Cardiac muscle cell (in vitro differentiated cells and primary cell): Measurements from ENCODE around the gene HCFC2. TPM values are rescaled to one million over a fixed set of nuclear protein-coding genes. Genes with fewer than 3 reads are reported as not detected.

ENCODE experiments used
- DNase-seq, 2 donors: peaks; one replicate each; pipeline versions ENCODE4 v3.0.0 to v3.0.0-alpha.2; 2010 to 2017; ENCODE audit warnings: low read depth in 1 of 2, low spot score in 1 of 2
- H3K27ac ChIP-seq: fragments of 200-600 bp; sonication (generic); 2 replicates; pipeline ENCODE4 v1.5.1; 2016
- H3K27me3 ChIP-seq: fragments of 200-600 bp; sonication (generic); 2 replicates; pipeline ENCODE4 v1.6.0; 2016; ENCODE audit warnings: control low read depth
- H3K36me3 ChIP-seq: fragments of 200-600 bp; sonication (generic); 2 replicates; pipeline ENCODE4 v1.5.1; 2016; ENCODE audit warnings: control low read depth
- H3K4me1 ChIP-seq: fragments of 200-600 bp; sonication (generic); 2 replicates; pipeline ENCODE4 v1.8.1; 2017; ENCODE audit warnings: low read depth, mild to moderate bottlenecking, mixed run types
- H3K4me3 ChIP-seq: fragments of 200-600 bp; sonication (generic); 2 replicates; pipeline ENCODE4 v1.5.1; 2016; ENCODE audit warnings: mild to moderate bottlenecking
- H3K9me3 ChIP-seq: fragments of 200-600 bp; sonication (generic); 2 replicates; pipeline ENCODE4 v1.5.1; 2017; ENCODE audit warnings: low read depth, mild to moderate bottlenecking, control low read depth
- CTCF ChIP-seq: IDR thresholded peaks from 2 replicates; pipeline ENCODE4 v1.5.1; 2012; ENCODE audit warnings: low read depth, mild to moderate bottlenecking, low read length
- polyA plus RNA-seq: library from polyadenylated mRNA; unstranded; fragments of >200 nt; fragmentation: Nextera tagmentation; extraction: Ambion mirVana; gene quantifications from 2 replicates; pipeline ENCODE4 v1.2.1, GENCODE V29; 2016
- total RNA-seq: library from RNA; depleted of rRNA; stranded (reverse); fragments of >200 nt; gene quantifications from 2 replicates; pipeline ENCODE4 v1.2.3, GENCODE V29; 2016

HCFC2 gene
- total and polyA plus RNA-seq, 2 experiments from 2014 or later, result 9.3 to 14.7 TPM

DNA sequence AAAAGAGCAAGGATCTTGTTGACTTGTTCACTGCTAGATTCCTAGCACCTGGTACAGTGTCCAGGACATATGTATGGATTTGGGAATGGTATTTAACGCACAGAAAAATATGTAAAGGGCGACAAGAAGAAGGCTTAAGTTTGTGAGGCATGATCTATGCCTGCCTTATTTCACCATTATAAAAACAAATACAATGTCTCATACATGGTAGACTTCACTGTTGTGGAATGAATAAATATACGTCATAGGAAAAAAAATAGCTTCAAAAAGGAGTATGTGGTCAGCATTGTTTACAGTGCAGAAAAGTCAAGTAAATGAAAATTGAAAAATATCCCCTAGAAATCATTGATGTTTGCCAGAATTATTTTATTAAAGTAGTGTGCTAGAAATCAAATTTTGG, 30.0 kb downstream of the HCFC2 start:
- TF ChIP-seq CTCF, result no peak

GRCh38 chr12:104095289-104095688, 31.0 kb downstream of the HCFC2 start:
- TF ChIP-seq CTCF, result no peak
- Histone ChIP-seq H3K36me3 (peaks cover 64% of the 10 kb centered on the region), H3K4me1 (no peaks in the 10 kb centered on the region), H3K27me3 (no peaks in the 10 kb centered on the region), H3K27ac (no peak overlapping the region), H3K4me3 (no peak overlapping the region), H3K9me3 (no peaks in the 10 kb centered on the region)
- DNase-seq, result no peak

More for the DNA sequence above, 30.0 kb downstream of the HCFC2 start:
- DNase-seq, result no peak
- H3K4me1 ChIP-seq, result no peaks in the 10 kb centered on the region
- H3K27me3 ChIP-seq, result no peaks in the 10 kb centered on the region
- peaks cover 57% of the 10 kb centered on the region for H3K36me3 ChIP-seq
- no peak overlapping the region for H3K27ac ChIP-seq
- H3K9me3 ChIP-seq, result no peaks in the 10 kb centered on the region
- H3K4me3 ChIP-seq, result no peak overlapping the region

GRCh38 chr12:104097954-104098353, 33.6 kb downstream of the HCFC2 start:
- Histone ChIP-seq H3K27me3 (no peaks in the 10 kb centered on the region), H3K4me3 (no peak overlapping the region), H3K27ac (no peak overlapping the region), H3K9me3 (no peaks in the 10 kb centered on the region), H3K4me1 (no peaks in the 10 kb centered on the region), H3K36me3 (peaks cover 64% of the 10 kb centered on the region)
- no peak for TF ChIP-seq CTCF
- DNase-seq, result no peak

- Histone ChIP-seq H3K9me3 (no peaks in the 10 kb centered on the region), H3K4me1 (peaks cover 14% of the 10 kb centered on the region), H3K27ac (no peak overlapping the region), H3K27me3 (no peaks in the 10 kb centered on the region), H3K36me3 (peaks cover 4% of the 10 kb centered on the region), H3K4me3 (no peak overlapping the region)
- DNase-seq, result peak in 1 of 2 donors; percentile 28
- TF ChIP-seq CTCF, result no peak
Measured at GRCh38 chr12:104105461-104105860, 41.1 kb downstream of the HCFC2 start.

GRCh38 chr12:104106965-104107364, 42.6 kb downstream of the HCFC2 start:
- H3K4me3 ChIP-seq, result no peak overlapping the region
- H3K9me3 ChIP-seq, result no peaks in the 10 kb centered on the region
- peaks cover 14% of the 10 kb centered on the region for H3K4me1 ChIP-seq
- peaks cover 4% of the 10 kb centered on the region for H3K36me3 ChIP-seq
- no peak for TF ChIP-seq CTCF
- DNase-seq, result no peak
- H3K27ac ChIP-seq, result no peak overlapping the region
- H3K27me3 ChIP-seq, result no peaks in the 10 kb centered on the region
